ENCODE data around the gene KIAA1755.

Gene KIAA1755, protein sequence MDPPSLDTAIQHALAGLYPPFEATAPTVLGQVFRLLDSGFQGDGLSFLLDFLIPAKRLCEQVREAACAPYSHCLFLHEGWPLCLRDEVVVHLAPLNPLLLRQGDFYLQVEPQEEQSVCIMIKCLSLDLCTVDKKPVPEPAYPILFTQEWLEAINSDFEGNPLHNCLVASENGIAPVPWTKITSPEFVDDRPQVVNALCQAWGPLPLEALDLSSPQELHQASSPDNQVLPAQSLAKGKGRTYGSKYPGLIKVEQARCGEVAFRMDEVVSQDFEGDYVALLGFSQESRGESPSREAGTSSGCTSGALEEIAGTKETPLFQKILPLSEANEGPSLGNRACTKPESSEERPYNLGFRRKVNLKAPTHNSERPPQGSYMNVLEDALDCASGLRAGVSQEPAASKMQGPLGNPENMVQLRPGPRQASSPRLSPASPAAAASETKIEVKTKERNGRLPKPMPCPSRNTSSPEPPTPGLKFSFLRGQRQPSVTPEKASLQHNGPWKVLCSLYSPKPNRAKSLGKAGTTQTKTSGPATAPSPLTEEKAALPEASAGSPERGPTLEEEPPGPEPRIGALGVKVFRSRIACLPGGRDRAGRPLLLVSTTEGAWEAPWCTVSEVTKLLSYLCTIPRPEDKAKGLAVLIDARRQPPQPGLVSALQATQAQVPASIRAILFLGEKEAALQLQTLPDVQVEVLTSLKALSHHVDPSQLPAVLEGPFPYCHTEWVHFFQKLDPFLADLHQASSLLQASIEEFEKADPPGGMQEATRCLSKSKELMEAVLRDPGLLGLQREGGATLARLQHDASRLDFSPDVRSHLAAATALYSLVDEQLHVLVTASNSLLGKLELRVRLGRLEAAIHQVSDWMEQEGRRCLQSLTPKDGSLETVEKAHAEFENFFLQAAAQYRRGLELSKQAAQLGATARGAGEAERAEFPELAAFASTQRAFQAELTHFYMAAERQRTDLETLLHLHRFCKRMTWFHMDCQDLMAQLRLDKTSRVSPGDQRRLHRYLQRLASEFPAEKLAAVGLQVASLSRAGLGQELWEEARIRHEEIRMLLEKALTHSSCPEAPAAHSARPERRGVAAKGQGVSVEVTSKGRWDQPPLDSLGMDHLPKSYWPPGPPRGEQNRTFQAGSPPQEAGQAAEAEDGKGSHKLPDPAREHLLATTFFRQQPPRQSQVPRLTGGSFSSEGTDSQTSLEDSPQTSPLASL

DNA sequence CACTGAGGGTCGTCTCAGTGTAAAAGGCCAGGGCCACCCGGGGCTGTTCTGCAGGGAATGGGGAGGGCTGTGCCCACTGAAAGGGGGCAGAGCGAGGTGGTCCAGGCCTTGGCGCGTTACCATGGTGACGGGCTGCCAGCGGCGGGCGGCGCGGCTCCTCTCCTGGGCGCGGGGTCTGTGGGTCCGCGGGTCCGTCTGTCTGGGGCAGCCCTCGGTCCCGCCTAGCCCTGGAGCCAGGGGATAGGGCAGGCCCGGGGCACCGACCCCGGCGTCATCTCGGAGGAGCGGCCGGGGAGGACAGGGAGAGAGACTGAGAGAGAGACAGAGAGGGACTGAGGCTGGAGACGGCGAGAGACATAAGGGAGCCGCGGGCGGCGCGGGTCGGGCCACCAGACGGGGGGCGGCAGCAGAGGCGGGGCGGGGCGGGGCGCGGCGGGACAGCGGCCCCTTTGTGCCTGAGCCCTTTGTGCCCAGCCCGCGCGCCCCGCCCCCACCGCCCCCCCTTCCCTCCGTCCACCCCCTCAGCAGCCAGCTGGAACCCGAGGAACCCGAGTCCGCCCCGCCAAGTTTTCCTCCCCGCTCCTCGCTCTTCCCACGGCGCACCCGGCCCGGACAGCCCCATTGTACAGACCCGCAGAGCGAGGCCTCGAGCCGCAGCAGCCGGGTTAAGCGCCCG, at the start of gene KIAA1755:
TSS of gene KIAA1755 (minus strand) at position 358 of the 676 bp plus-strand sequence. CDS start at position 123, 235 bp downstream.
- in situ Hi-C loops (cut with HindIII; ENCODE audit: low sequenced_read_pairs): no loop called here
- H3K4me3 ChIP-seq (ENCODE audit: low read depth, low read length): peak within 1 kb of the TSS; percentile 67
- TF ChIP-seq, protein P1, sequence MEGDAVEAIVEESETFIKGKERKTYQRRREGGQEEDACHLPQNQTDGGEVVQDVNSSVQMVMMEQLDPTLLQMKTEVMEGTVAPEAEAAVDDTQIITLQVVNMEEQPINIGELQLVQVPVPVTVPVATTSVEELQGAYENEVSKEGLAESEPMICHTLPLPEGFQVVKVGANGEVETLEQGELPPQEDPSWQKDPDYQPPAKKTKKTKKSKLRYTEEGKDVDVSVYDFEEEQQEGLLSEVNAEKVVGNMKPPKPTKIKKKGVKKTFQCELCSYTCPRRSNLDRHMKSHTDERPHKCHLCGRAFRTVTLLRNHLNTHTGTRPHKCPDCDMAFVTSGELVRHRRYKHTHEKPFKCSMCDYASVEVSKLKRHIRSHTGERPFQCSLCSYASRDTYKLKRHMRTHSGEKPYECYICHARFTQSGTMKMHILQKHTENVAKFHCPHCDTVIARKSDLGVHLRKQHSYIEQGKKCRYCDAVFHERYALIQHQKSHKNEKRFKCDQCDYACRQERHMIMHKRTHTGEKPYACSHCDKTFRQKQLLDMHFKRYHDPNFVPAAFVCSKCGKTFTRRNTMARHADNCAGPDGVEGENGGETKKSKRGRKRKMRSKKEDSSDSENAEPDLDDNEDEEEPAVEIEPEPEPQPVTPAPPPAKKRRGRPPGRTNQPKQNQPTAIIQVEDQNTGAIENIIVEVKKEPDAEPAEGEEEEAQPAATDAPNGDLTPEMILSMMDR (IDR thresholded peaks at IDR 0.05; ENCODE audit: low read depth, low read length): no peak
- peak; percentile 39 for DNase-seq (ENCODE audit: low read depth, low spot score)

DNA sequence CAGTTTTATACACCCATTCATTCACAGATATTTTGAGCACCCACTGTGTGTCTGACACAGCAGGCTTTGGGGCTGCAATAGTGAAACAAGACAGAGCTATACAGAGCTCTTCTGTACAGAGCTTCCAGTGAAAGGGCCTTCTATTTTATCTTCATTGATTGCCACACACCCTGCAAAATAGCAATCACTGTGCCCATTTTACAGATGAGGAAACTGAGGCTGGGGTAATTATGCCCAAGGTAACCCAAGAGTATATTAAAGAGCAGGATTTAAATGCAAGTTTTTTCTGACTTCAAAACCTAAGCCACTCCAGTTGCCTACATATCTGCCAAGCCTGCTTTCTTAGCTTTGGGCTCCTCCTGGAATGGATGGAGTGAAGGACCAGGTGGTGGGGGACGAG, 47.9 kb upstream of the KIAA1755 start:
- TF ChIP-seq, protein P1 (IDR thresholded peaks at IDR 0.05; ENCODE audit: low read depth, low read length): no peak
- no peak for DNase-seq (ENCODE audit: low read depth, low spot score)
- H3K4me3 ChIP-seq (ENCODE audit: low read depth, low read length): no peak overlapping the region
- in situ Hi-C loops (cut with HindIII; ENCODE audit: low sequenced_read_pairs): no loop called here

DNA sequence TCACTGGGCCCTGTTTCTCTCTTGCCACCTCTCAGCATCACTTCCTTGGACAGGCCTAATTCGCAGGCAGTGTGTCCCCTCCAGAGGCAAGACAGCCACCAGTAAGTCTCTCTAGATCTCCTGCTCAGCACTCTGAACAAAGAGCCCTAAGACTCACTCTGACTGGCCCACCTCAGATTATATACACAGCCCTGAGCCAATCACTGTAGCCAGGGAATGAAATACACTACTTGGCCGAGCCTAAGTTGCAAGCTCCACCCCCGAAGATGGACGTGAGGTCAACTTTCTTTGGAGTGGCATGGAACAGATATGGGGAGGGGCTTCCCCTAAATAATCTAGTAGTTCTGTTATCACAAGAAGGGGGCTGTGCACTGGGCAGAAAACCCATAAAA, 47.5 kb upstream of the KIAA1755 start:
- in situ Hi-C loops (cut with HindIII; ENCODE audit: low sequenced_read_pairs): no loop called here
- no peak for DNase-seq (ENCODE audit: low read depth, low spot score)
- H3K4me3 ChIP-seq (ENCODE audit: low read depth, low read length): no peak overlapping the region
- TF ChIP-seq, protein P1 (IDR thresholded peaks at IDR 0.05; ENCODE audit: low read depth, low read length): no peak

DNA sequence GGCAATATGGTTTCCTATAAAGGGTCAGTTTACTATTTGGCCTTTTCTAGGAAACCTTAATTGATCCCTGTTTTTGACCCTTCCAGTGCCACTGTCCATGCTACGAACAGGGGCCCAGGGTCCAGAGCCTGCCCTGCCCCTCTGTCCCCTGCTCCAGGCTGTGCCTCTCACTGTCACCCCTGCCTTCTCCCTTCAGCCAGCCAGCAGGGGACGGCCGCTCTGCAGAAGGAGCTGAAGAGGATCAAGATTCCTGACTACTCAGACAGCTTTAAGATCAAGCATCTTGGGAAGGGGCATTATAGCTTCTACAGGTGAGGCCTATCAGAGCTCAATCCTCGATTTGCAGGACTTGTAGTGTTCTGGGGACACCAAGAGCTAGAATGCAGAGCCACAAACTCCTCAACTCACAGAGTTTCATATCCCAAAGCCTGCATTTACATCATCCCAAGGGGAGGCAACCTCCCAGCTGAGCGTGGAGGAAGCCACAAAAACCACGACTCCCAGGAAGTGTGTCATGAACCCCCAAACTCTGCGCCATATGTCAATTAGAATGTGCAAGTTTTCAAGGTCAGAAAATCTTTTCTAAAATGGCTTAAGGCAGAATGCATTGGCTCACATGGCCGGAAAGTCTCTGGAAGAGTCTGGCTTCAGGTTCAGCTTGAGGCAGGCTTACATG, 47.0 kb upstream of the KIAA1755 start:
- TF ChIP-seq, protein P1 (IDR thresholded peaks at IDR 0.05; ENCODE audit: low read depth, low read length): no peak

GRCh38 chr20:38306379-38306778, 45.8 kb upstream of the KIAA1755 start:
- in situ Hi-C loops (cut with HindIII; ENCODE audit: low sequenced_read_pairs): no loop called here
- TF ChIP-seq, protein P1 (IDR thresholded peaks at IDR 0.05; ENCODE audit: low read depth, low read length): no peak
- DNase-seq (ENCODE audit: low read depth, low spot score): no peak
- H3K4me3 ChIP-seq (ENCODE audit: low read depth, low read length): no peak overlapping the region

More for the DNA sequence above, 47.0 kb upstream of the KIAA1755 start:
- no peak overlapping the region for H3K4me3 ChIP-seq (ENCODE audit: low read depth, low read length)
- in situ Hi-C loops (cut with HindIII; ENCODE audit: low sequenced_read_pairs): no loop called here
- peak; percentile 61 for DNase-seq (ENCODE audit: low read depth, low spot score)

All from astrocyte of the spinal cord (primary cell).